Natural killer cell (primary cell): Measurements from ENCODE around the gene AKR1C1. TPM values are rescaled to one million over a fixed set of nuclear protein-coding genes. Genes with fewer than 3 reads are reported as not detected.
"Not testable (repeated sequence)": the region's sequence is repeated elsewhere in the genome, so short reads cannot be mapped to it uniquely, and the experiment has no call there.

Experiments used
- ATAC-seq, 3 donors: fragments of 150-1000 bp in 2 of 3; fragments of 200-7000 bp in 1 of 3; cut with Tn5 transposase; 1 replicate in 1 of 3; 2 replicates in 2 of 3; pipeline ENCODE4 v1.10.0; 2021; ENCODE audit warnings: mild to moderate bottlenecking in 2 of 3, moderate library complexity in 2 of 3
- DNase-seq, 2 donors: peaks; one replicate each; pipeline versions ENCODE4 v3.0.0 to v3.0.0-alpha.2; 2013 to 2021; ENCODE audit warnings: mixed read lengths in 1 of 2
- H3K27ac ChIP-seq: one replicate; pipeline ENCODE4 v1.5.1; 2013; ENCODE audit warnings: mild to moderate bottlenecking, low read length
- H3K27me3 ChIP-seq: one replicate; pipeline ENCODE4 v1.6.1; 2013; ENCODE audit warnings: low read length; ENCODE audit not compliant: control insufficient read depth, insufficient read depth
- H3K36me3 ChIP-seq: one replicate; pipeline ENCODE4 v1.6.1; 2013; ENCODE audit warnings: low read length; ENCODE audit not compliant: control insufficient read depth, insufficient read depth
- H3K4me1 ChIP-seq: one replicate; pipeline ENCODE4 v1.6.1; 2013; ENCODE audit warnings: low read length; ENCODE audit not compliant: control insufficient read depth, insufficient read depth
- H3K4me3 ChIP-seq: one replicate; pipeline ENCODE4 v1.5.1; 2013; ENCODE audit warnings: low read length
- H3K9me3 ChIP-seq: one replicate; pipeline ENCODE4 v1.6.1; 2013; ENCODE audit warnings: low read length; ENCODE audit not compliant: control insufficient read depth, insufficient read depth
- H3K27ac Mint-ChIP-seq, 2 donors: one replicate each; pipeline ENCODE4 v1.8.0; 2022; ENCODE audit warnings: mild to moderate bottlenecking in 2 of 2, mixed read lengths in 2 of 2, moderate library complexity in 1 of 2
- H3K27me3 Mint-ChIP-seq, 2 donors: one replicate each; pipeline ENCODE4 v1.8.0; 2022; ENCODE audit warnings: low read depth in 2 of 2, mixed read lengths in 2 of 2
- H3K36me3 Mint-ChIP-seq: one replicate; pipeline ENCODE4 v1.8.0; 2022; ENCODE audit warnings: mixed read lengths
- H3K4me1 Mint-ChIP-seq, 2 donors: one replicate each; pipeline ENCODE4 v1.8.0; 2022; ENCODE audit warnings: mixed read lengths in 2 of 2
- H3K4me3 Mint-ChIP-seq: one replicate; pipeline ENCODE4 v1.8.0; 2022; ENCODE audit warnings: mild to moderate bottlenecking, moderate library complexity, mixed read lengths
- H3K9me3 Mint-ChIP-seq, 2 donors: one replicate each; pipeline ENCODE4 v1.8.0; 2022; ENCODE audit warnings: mixed read lengths in 2 of 2
- whole genome bisulfite sequencing: methylation state at CpG from one replicate; pipeline ENCODE4 v1.1.7; 2013; ENCODE audit warnings: missing lambda C conversion rate; ENCODE audit not compliant: insufficient coverage; 5-methylcytosine and 5-hydroxymethylcytosine counted together
- intact Hi-C: fragments of 100-400 bp; cut with micrococcal nuclease; formaldehyde crosslinking; loops from one replicate; pipeline ENCODE4 v1.14.2; 2022
- total RNA-seq, 4 donors: library from RNA; stranded (reverse); fragments of 120-200 nt in 1 of 4; gene quantifications; one replicate each; pipeline versions ENCODE4 v1.2.3 to v1.2.4, GENCODE V29; 2013 to 2022
- TF ChIP-seq, protein P1 (sequence below): fragments of 200-600 bp; IDR thresholded peaks from one replicate; pipeline ENCODE4 v1.8.0; 2022; ENCODE audit warnings: antibody characterized with exemption

The AKR1C1 gene
- total RNA-seq, 3 donors from 2014 or later (not counting 1 experiment from before 2014, with no cell fraction given): 0.16 to 0.93 (median 0.63) TPM

GRCh38 chr10:5002013-5002727 lies 39.0 kb downstream of the AKR1C1 start:
- H3K36me3 Mint-ChIP-seq: no peaks in the 10 kb centered on the region

GRCh38 chr10:5003127-5004029 lies 40.2 kb downstream of the AKR1C1 start, which contains the start of gene AKR1C2:
TSS of gene AKR1C2 (minus strand) at chr10:5003857. CDS start at chr10:5003835, 22 bp downstream.
- H3K27ac ChIP-seq, H3K4me1 Mint-ChIP-seq, intact Hi-C loops, ATAC-seq, H3K36me3 ChIP-seq, H3K4me3 Mint-ChIP-seq, H3K27me3 ChIP-seq, H3K4me3 ChIP-seq, H3K9me3 ChIP-seq, DNase-seq, H3K4me1 ChIP-seq, H3K27ac Mint-ChIP-seq, H3K9me3 Mint-ChIP-seq, H3K36me3 Mint-ChIP-seq: not testable (repeated sequence)
- H3K27me3 Mint-ChIP-seq: peaks cover 8 to 47% of the 10 kb centered on the region in 2 donors
- 90% methylated on average over 4 of the region's 10 CpGs for WGBS

More at GRCh38 chr10:5002013-5002727, 39.0 kb downstream of the AKR1C1 start:
- TF ChIP-seq, protein P1, sequence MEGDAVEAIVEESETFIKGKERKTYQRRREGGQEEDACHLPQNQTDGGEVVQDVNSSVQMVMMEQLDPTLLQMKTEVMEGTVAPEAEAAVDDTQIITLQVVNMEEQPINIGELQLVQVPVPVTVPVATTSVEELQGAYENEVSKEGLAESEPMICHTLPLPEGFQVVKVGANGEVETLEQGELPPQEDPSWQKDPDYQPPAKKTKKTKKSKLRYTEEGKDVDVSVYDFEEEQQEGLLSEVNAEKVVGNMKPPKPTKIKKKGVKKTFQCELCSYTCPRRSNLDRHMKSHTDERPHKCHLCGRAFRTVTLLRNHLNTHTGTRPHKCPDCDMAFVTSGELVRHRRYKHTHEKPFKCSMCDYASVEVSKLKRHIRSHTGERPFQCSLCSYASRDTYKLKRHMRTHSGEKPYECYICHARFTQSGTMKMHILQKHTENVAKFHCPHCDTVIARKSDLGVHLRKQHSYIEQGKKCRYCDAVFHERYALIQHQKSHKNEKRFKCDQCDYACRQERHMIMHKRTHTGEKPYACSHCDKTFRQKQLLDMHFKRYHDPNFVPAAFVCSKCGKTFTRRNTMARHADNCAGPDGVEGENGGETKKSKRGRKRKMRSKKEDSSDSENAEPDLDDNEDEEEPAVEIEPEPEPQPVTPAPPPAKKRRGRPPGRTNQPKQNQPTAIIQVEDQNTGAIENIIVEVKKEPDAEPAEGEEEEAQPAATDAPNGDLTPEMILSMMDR: no peak
- WGBS: 100% methylated on average over 2 of the region's 2 CpGs
- intact Hi-C loops: no loop called here
- Histone ChIP-seq H3K27ac (no peak overlapping the region), H3K4me1 (no peaks in the 10 kb centered on the region), H3K36me3 (no peaks in the 10 kb centered on the region), H3K27me3 (no peaks in the 10 kb centered on the region), H3K4me3 (no peak overlapping the region), H3K9me3 (no peaks in the 10 kb centered on the region)
- no peak overlapping the region for H3K27ac Mint-ChIP-seq
- DNase-seq: no peak
- no peak for ATAC-seq
- H3K9me3 Mint-ChIP-seq: no peaks in the 10 kb centered on the region
- no peak overlapping the region for H3K4me3 Mint-ChIP-seq
- no peaks in the 10 kb centered on the region for H3K4me1 Mint-ChIP-seq
- H3K27me3 Mint-ChIP-seq: peaks cover 11 to 47% of the 10 kb centered on the region in 2 donors

- ATAC-seq, H3K36me3 ChIP-seq, H3K9me3 Mint-ChIP-seq, intact Hi-C loops, H3K4me3 Mint-ChIP-seq, DNase-seq, H3K27me3 ChIP-seq, H3K4me1 ChIP-seq, H3K4me3 ChIP-seq, H3K27ac ChIP-seq, H3K4me1 Mint-ChIP-seq, H3K36me3 Mint-ChIP-seq, H3K27ac Mint-ChIP-seq, H3K9me3 ChIP-seq: not testable (repeated sequence)
- H3K27me3 Mint-ChIP-seq: peaks cover 4 to 45% of the 10 kb centered on the region in 2 donors
- WGBS: no CpG with 5 or more reads among the region's 1 CpG
Observed at GRCh38 chr10:5004030-5004385, 40.8 kb downstream of the AKR1C1 start.

GRCh38 chr10:5004501-5004900 lies 41.3 kb downstream of the AKR1C1 start:
- H3K27ac ChIP-seq, ATAC-seq, H3K36me3 Mint-ChIP-seq, H3K27me3 ChIP-seq, intact Hi-C loops, H3K4me1 ChIP-seq, H3K27ac Mint-ChIP-seq, H3K9me3 ChIP-seq, H3K36me3 ChIP-seq, DNase-seq, H3K4me3 Mint-ChIP-seq, H3K4me3 ChIP-seq, H3K9me3 Mint-ChIP-seq, H3K4me1 Mint-ChIP-seq: not testable (repeated sequence)
- H3K27me3 Mint-ChIP-seq: peaks cover 4 to 41% of the 10 kb centered on the region in 2 donors

GRCh38 chr10:5008857-5009548 lies 45.8 kb downstream of the AKR1C1 start:
- H3K36me3 Mint-ChIP-seq, H3K27me3 ChIP-seq, H3K36me3 ChIP-seq, H3K4me3 Mint-ChIP-seq, H3K27ac ChIP-seq, intact Hi-C loops, ATAC-seq, H3K9me3 Mint-ChIP-seq, H3K4me1 Mint-ChIP-seq, H3K9me3 ChIP-seq, H3K4me1 ChIP-seq, H3K4me3 ChIP-seq, H3K27ac Mint-ChIP-seq, DNase-seq: not testable (repeated sequence)
- peaks cover 0 to 15% of the 10 kb centered on the region in 2 donors for H3K27me3 Mint-ChIP-seq
- 71% methylated on average over 3 of the region's 4 CpGs for WGBS

GRCh38 chr10:5010043-5010442 lies 46.8 kb downstream of the AKR1C1 start:
- H3K36me3 Mint-ChIP-seq, H3K4me1 ChIP-seq, H3K27me3 ChIP-seq, DNase-seq, H3K27ac Mint-ChIP-seq, H3K27ac ChIP-seq, H3K4me3 ChIP-seq, H3K36me3 ChIP-seq, H3K4me3 Mint-ChIP-seq, H3K4me1 Mint-ChIP-seq, H3K9me3 ChIP-seq, H3K9me3 Mint-ChIP-seq, ATAC-seq: not testable (repeated sequence)
- intact Hi-C loops: loop anchor here (10.0 kb wide), 1 partner anchor 375 kb away; no protein-coding TSS in a partner anchor
- WGBS: 80% methylated on average over 1 of the region's 7 CpGs
- peaks cover 0 to 14% of the 10 kb centered on the region in 2 donors for H3K27me3 Mint-ChIP-seq
